GM12872 (cell line): ENCODE data around the gene FSTL4.

Experiments used
- TF ChIP-seq, protein P1 (sequence below): IDR thresholded peaks from 3 replicates; pipeline ENCODE4 v1.5.1; 2011; ENCODE audit warnings: low read depth, mild to moderate bottlenecking, low read length, moderate library complexity; ENCODE audit not compliant: insufficient read depth

The FSTL4 gene

GRCh38 chr5:133401731-133402347 is 210.5 kb downstream of the FSTL4 start:
- TF ChIP-seq, protein P1, sequence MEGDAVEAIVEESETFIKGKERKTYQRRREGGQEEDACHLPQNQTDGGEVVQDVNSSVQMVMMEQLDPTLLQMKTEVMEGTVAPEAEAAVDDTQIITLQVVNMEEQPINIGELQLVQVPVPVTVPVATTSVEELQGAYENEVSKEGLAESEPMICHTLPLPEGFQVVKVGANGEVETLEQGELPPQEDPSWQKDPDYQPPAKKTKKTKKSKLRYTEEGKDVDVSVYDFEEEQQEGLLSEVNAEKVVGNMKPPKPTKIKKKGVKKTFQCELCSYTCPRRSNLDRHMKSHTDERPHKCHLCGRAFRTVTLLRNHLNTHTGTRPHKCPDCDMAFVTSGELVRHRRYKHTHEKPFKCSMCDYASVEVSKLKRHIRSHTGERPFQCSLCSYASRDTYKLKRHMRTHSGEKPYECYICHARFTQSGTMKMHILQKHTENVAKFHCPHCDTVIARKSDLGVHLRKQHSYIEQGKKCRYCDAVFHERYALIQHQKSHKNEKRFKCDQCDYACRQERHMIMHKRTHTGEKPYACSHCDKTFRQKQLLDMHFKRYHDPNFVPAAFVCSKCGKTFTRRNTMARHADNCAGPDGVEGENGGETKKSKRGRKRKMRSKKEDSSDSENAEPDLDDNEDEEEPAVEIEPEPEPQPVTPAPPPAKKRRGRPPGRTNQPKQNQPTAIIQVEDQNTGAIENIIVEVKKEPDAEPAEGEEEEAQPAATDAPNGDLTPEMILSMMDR = no peak

DNA sequence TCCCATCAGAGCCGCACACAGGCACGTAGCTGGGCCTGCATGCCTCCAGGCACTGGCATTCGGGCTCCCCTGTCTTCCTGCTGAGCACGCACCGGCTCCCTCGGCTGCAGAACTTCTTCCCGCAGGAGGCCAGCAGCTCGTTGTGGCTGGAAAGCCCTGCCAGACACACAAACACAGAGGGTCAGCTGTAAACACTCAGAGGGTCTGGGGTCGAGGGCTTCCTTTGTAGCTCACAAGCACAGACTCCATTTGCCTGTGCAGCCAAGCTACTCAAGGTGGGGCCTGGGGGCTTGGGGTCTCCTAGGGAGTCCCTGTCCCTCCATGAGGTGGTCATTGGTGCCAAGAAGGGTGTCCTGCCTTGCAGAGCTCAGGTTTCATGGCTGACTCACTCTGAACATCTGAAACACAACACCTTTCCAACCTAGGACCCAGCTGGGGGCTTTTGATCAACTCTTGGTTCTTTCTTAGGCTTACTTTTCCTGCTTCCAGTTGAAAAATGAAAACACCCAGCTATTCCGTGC is 211.4 kb downstream of the FSTL4 start:
- TF ChIP-seq, protein P1 = no peak

DNA sequence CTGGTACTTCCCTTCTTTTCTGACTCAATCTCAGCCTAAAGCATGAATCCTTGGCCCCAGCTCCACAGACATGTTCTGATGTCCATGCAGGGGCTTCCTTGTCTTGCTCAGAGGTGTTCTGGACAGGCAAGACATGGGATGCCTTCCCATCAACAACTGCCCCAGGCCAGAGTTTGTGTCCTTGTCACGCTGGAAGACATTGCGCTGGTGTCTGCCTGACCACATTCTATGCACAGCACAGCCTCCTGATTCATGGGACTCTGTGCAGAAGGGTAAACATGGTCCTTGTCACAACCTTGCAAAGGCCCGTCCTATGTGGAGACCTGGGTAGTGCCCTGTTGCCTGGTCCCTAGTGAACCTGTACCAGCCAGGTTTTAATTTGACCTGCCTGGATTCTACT is 212.2 kb downstream of the FSTL4 start:
- TF ChIP-seq, protein P1 = no peak

DNA sequence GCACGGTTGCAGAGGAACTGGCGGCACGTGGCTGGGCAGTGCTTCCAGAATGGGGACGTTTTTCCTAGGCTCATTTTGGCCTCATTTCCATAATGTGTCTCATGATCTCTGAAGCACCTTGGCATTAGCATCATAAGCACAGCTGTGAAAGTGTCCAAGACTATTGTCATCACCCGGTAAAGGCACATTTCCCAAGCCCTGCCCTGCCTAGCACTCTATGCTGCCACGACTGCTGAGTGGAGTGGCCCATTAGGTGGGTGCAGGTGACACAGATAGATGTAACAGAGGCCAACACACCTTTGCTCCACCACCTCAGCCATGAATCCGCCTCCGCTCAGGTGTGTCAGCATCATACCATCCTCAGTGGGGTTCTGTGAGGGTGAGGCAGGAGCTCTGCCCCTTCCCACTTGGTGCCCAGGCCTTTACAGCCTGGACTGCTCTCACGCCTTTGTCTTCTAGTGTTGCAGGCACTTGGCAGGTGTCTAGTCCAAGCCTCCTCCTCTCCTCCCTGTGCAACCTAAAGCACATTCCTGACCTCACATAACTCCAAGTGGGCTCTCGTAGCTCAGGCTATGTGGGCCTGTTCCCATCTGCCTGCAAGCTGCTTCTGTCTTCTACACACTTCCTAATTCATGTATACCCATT is 213.0 kb downstream of the FSTL4 start:
- TF ChIP-seq, protein P1 = no peak

DNA sequence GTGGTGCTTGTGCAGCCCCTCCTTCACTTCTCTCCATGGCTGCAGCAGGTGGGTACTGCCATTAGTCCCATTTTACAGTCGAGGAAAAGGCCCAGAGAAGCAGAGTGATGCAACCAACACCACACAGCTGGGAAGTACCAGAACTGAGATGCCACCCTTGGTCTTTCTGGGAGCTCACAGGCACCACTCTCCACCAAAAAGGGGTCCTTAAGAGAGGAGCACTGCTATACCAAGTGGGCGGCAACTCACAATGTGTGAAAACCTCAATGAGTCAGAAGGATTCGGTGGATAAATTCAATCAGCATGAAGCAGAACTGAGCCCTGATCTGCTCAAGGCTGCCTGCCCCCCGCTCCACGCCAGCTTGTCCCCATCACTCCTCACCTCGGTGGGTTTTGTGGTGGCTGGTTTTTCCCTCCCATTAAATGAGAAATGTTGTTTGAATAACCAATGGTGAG is 213.7 kb downstream of the FSTL4 start:
- TF ChIP-seq, protein P1 = no peak

DNA sequence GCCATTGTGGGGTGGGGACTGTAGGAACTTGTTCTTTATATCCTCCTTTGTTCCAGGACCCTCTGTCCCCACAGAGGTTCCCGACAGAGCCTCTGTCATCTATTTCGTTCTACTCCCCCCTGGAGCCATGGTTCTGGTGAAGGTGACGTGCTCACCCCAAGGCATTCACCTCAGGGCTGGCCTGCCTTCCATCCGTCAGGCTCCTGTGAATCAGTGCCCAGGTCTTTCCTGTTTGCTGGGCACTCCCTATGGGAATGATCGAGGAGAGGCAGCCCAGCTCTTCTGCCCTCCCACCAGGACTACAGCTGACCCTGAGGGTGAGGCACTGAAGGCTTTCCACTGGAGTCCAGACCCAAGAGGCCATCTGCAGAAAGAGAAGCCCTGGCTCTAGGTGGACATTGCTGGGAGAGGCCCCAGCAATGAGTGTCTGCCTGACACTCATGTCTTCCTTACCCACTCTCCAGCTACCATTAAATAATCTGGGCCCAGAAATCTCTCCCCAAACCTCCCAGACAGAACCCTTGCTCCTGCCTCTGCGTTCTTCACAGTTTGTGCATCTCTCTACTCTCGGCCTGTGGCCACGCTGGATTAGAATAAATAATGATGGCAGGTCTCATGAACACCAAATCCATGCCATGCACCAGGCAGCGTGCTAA is 214.2 kb downstream of the FSTL4 start:
- TF ChIP-seq, protein P1 = no peak

DNA sequence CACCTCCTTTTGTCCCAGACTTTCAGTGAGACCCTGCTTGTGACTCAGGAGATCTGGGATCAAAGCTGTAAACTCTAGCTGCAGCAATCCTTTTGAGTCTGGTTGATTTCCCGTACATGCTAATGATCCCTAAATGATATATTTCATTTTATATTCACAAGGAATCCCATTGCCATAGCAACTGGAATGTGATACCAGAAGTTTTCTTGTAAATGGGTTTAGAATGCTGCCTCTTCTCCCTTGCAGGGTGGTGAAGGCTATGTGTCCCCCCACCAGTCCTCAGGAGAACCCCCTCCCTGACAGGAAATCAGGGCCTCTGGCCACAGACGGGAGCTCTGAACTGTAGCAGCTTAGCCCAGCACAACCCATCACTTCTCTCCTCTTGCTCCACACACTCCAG is 215.0 kb downstream of the FSTL4 start:
- TF ChIP-seq, protein P1 = no peak
